Measurements from ENCODE around the gene JADE3. TPM values are rescaled to one million over a fixed set of nuclear protein-coding genes. Genes with fewer than 3 reads are reported as not detected.

The JADE3 gene
- total RNA-seq: 10 to 100 TPM in 1 of 8 experiments, 1 to 10 TPM in 7; 2.2 to 15.1 (median 6.5) TPM

- WGBS, 10 experiments: no CpG with 5 or more reads among the region's 64 CpGs
- peak; percentile 91 to 93 (median 92) for ATAC-seq (replicated peaks in 6 of 8)
- Histone ChIP-seq H3K4me1 (replicated peaks in 1 of 2) (peaks cover 0 to 5% of the 10 kb centered on the region in 2 donors), H3K27ac (peak within 1 kb of the TSS; percentile 69 to 73), H3K4me3 (peak within 1 kb of the TSS; percentile 48 to 94 (median 63))
- in situ Hi-C loops (cut with MboI; ENCODE audit: low pct_unique_long_range_greater_than_20kb in 2 of 9, low sequenced_read_pairs in 9 of 9, unreplicated experiment in 9 of 9): loop anchor here in 1 of 9 experiments (25.0 kb wide), 1 partner anchor 125 kb away; no protein-coding TSS in a partner anchor
These were observed at the start of gene JADE3 for GRCh38 chrX:46912098-46912602. TSS of gene JADE3 (plus strand) at chrX:46912421. CDS start at chrX:46984895, 72,474 bp downstream.

GRCh38 chrX:46863072-46863471 lies 49.1 kb upstream of the JADE3 start:
- 46 to 100% (median 85%) methylated on average over 1 to 2 of the region's 2 CpGs; no CpG with 5 or more reads in 4 of the 10 experiments for WGBS, 10 experiments
- no peak for ATAC-seq (replicated peaks in 6 of 8)
- in situ Hi-C loops (cut with MboI; ENCODE audit: low pct_unique_long_range_greater_than_20kb in 2 of 9, low sequenced_read_pairs in 9 of 9, unreplicated experiment in 9 of 9): no loop called here

GRCh38 chrX:46864606-46865005 lies 47.6 kb upstream of the JADE3 start:
- no peak for ATAC-seq (replicated peaks in 6 of 8)
- in situ Hi-C loops (cut with MboI; ENCODE audit: low pct_unique_long_range_greater_than_20kb in 2 of 9, low sequenced_read_pairs in 9 of 9, unreplicated experiment in 9 of 9): no loop called here

More at GRCh38 chrX:46863072-46863471, 49.1 kb upstream of the JADE3 start:
- Histone ChIP-seq H3K4me3 (no peak overlapping the region), H3K27ac (no peak overlapping the region), H3K4me1 (replicated peaks in 1 of 2) (no peaks in the 10 kb centered on the region)

GRCh38 chrX:46865281-46865680 lies 46.9 kb upstream of the JADE3 start:
- WGBS, 10 experiments: 83 to 94% (median 86%) methylated on average over 2 to 3 of the region's 4 CpGs; no CpG with 5 or more reads in 7 of the 10 experiments
- no peak for ATAC-seq (replicated peaks in 6 of 8)
- Histone ChIP-seq H3K4me1 (replicated peaks in 1 of 2) (no peaks in the 10 kb centered on the region), H3K4me3 (no peak overlapping the region), H3K27ac (no peak overlapping the region)
- in situ Hi-C loops (cut with MboI; ENCODE audit: low pct_unique_long_range_greater_than_20kb in 2 of 9, low sequenced_read_pairs in 9 of 9, unreplicated experiment in 9 of 9): no loop called here

More at GRCh38 chrX:46864606-46865005, 47.6 kb upstream of the JADE3 start:
- H3K27ac ChIP-seq: no peak overlapping the region
- H3K4me1 ChIP-seq (replicated peaks in 1 of 2): no peaks in the 10 kb centered on the region
- WGBS, 10 experiments: no CpG with 5 or more reads among the region's 2 CpGs
- no peak overlapping the region for H3K4me3 ChIP-seq

- Histone ChIP-seq H3K4me1 (replicated peaks in 1 of 2) (no peaks in the 10 kb centered on the region), H3K27ac (no peak overlapping the region), H3K4me3 (no peak overlapping the region)
- ATAC-seq (replicated peaks in 6 of 8): no peak
- in situ Hi-C loops (cut with MboI; ENCODE audit: low pct_unique_long_range_greater_than_20kb in 2 of 9, low sequenced_read_pairs in 9 of 9, unreplicated experiment in 9 of 9): no loop called here
These were observed 45.5 kb upstream of the JADE3 start for GRCh38 chrX:46866726-46867125.

GRCh38 chrX:46873746-46874145 lies 38.5 kb upstream of the JADE3 start:
- in situ Hi-C loops (cut with MboI; ENCODE audit: low pct_unique_long_range_greater_than_20kb in 2 of 9, low sequenced_read_pairs in 9 of 9, unreplicated experiment in 9 of 9): no loop called here
- H3K4me1 ChIP-seq (replicated peaks in 1 of 2): no peaks in the 10 kb centered on the region
- H3K27ac ChIP-seq: no peak overlapping the region
- 20 to 100% (median 32%) methylated on average over 1 to 2 of the region's 2 CpGs; no CpG with 5 or more reads in 7 of the 10 experiments for WGBS, 10 experiments
- ATAC-seq (replicated peaks in 6 of 8): no peak
- no peak overlapping the region for H3K4me3 ChIP-seq

- no peak overlapping the region for H3K27ac ChIP-seq
- ATAC-seq (replicated peaks in 6 of 8): no peak
- H3K4me1 ChIP-seq (replicated peaks in 1 of 2): no peaks in the 10 kb centered on the region
- no peak overlapping the region for H3K4me3 ChIP-seq
- in situ Hi-C loops (cut with MboI; ENCODE audit: low pct_unique_long_range_greater_than_20kb in 2 of 9, low sequenced_read_pairs in 9 of 9, unreplicated experiment in 9 of 9): no loop called here
These were observed 35.3 kb upstream of the JADE3 start for GRCh38 chrX:46876901-46877300.

- WGBS, 10 experiments: 33 to 50% (median 40%) methylated on average over 1 of the region's 1 CpG; no CpG with 5 or more reads in 6 of the 10 experiments
- ATAC-seq (replicated peaks in 6 of 8): no peak
- Histone ChIP-seq H3K27ac (no peak overlapping the region), H3K4me3 (no peak overlapping the region), H3K4me1 (replicated peaks in 1 of 2) (no peaks in the 10 kb centered on the region)
- in situ Hi-C loops (cut with MboI; ENCODE audit: low pct_unique_long_range_greater_than_20kb in 2 of 9, low sequenced_read_pairs in 9 of 9, unreplicated experiment in 9 of 9): no loop called here
These were observed 30.0 kb upstream of the JADE3 start for GRCh38 chrX:46882266-46882665.

- no peak for ATAC-seq (replicated peaks in 6 of 8)
- no peak overlapping the region for H3K27ac ChIP-seq
- in situ Hi-C loops (cut with MboI; ENCODE audit: low pct_unique_long_range_greater_than_20kb in 2 of 9, low sequenced_read_pairs in 9 of 9, unreplicated experiment in 9 of 9): no loop called here
- WGBS, 10 experiments: 49 to 100% (median 86%) methylated on average over 1 to 3 of the region's 3 CpGs; no CpG with 5 or more reads in 6 of the 10 experiments
- H3K4me3 ChIP-seq: no peak overlapping the region
- H3K4me1 ChIP-seq (replicated peaks in 1 of 2): no peaks in the 10 kb centered on the region
These were observed 27.4 kb upstream of the JADE3 start for GRCh38 chrX:46884799-46885198.

GRCh38 chrX:46898207-46898606 lies 14.0 kb upstream of the JADE3 start:
- H3K27ac ChIP-seq: no peak overlapping the region
- in situ Hi-C loops (cut with MboI; ENCODE audit: low pct_unique_long_range_greater_than_20kb in 2 of 9, low sequenced_read_pairs in 9 of 9, unreplicated experiment in 9 of 9): no loop called here
- H3K4me1 ChIP-seq (replicated peaks in 1 of 2): no peaks in the 10 kb centered on the region
- ATAC-seq (replicated peaks in 6 of 8): no peak
- no peak overlapping the region for H3K4me3 ChIP-seq

GRCh38 chrX:46903458-46904242 lies 8.6 kb upstream of the JADE3 start:
- in situ Hi-C loops (cut with MboI; ENCODE audit: low pct_unique_long_range_greater_than_20kb in 2 of 9, low sequenced_read_pairs in 9 of 9, unreplicated experiment in 9 of 9): loop anchor here in 1 of 9 experiments (25.0 kb wide), 1 partner anchor 134 kb away; no protein-coding TSS in a partner anchor
- H3K4me3 ChIP-seq: peak overlapping the region; percentile 34 to 59 (median 43)
- H3K4me1 ChIP-seq (replicated peaks in 1 of 2): no peaks in the 10 kb centered on the region
- no peak overlapping the region for H3K27ac ChIP-seq
- 0 to 33% methylated on average over 1 of the region's 14 CpGs; no CpG with 5 or more reads in 8 of the 10 experiments for WGBS, 10 experiments
- peak; percentile 99 to 100 (median 99) for ATAC-seq (replicated peaks in 6 of 8)

GRCh38 chrX:46904626-46905025 lies 7.6 kb upstream of the JADE3 start:
- in situ Hi-C loops (cut with MboI; ENCODE audit: low pct_unique_long_range_greater_than_20kb in 2 of 9, low sequenced_read_pairs in 9 of 9, unreplicated experiment in 9 of 9): loop anchor here in 1 of 9 experiments (25.0 kb wide), 1 partner anchor 133 kb away; no protein-coding TSS in a partner anchor
- Histone ChIP-seq H3K27ac (no peak overlapping the region), H3K4me3 (no peak overlapping the region), H3K4me1 (replicated peaks in 1 of 2) (no peaks in the 10 kb centered on the region)
- no peak for ATAC-seq (replicated peaks in 6 of 8)
- 0 to 100% (median 50%) methylated on average over 1 to 2 of the region's 2 CpGs; no CpG with 5 or more reads in 2 of the 10 experiments for WGBS, 10 experiments

- H3K4me3 ChIP-seq: no peak overlapping the region
- in situ Hi-C loops (cut with MboI; ENCODE audit: low pct_unique_long_range_greater_than_20kb in 2 of 9, low sequenced_read_pairs in 9 of 9, unreplicated experiment in 9 of 9): loop anchor here in 1 of 9 experiments (25.0 kb wide), 1 partner anchor 127 kb away; no protein-coding TSS in a partner anchor
- H3K27ac ChIP-seq: no peak overlapping the region
- H3K4me1 ChIP-seq (replicated peaks in 1 of 2): peaks cover 0 to 5% of the 10 kb centered on the region in 2 donors
- 0 to 100% (median 75%) methylated on average over 1 to 3 of the region's 3 CpGs; no CpG with 5 or more reads in 3 of the 10 experiments for WGBS, 10 experiments
- no peak for ATAC-seq (replicated peaks in 6 of 8)
These were observed 1.8 kb upstream of the JADE3 start for GRCh38 chrX:46910415-46910814.
